K562 (cell line): Measurements from ENCODE around the gene RSPH1. TPM values are rescaled to one million over a fixed set of nuclear protein-coding genes. Genes with fewer than 3 reads are reported as not detected.
A peak's percentile ranks its signal among the peaks of the same experiment; 100 is the strongest.

Experiments used
- ATAC-seq: fragments of 200-7000 bp; cut with Tn5 transposase; 3 replicates; pipeline ENCODE4 v1.9.1; 2020; ENCODE audit warnings: moderate library complexity
- BruUV-seq: library from RNA; stranded (reverse); fragments of 400-500 nt; replicated peaks from 2 replicates; lab custom pipeline; 2021; lab: Mats Ljungman, UMichigan
- CTCF ChIA-PET: fragments of 300-600 bp; formaldehyde crosslinking; extraction: SDS; loops from one replicate; lab custom pipeline; 2021; ENCODE audit warnings: low intra/inter-chr PET ratio; lab: Yijun Ruan, JAX
- POLR2A ChIA-PET: fragments of 300-600, 350-650 bp; sonication (Branson Sonifier 250); formaldehyde crosslinking; extraction: SDS; loops from one replicate; lab custom pipeline; 2021; ENCODE audit warnings: antibody characterized with exemption, inconsistent platforms; lab: Yijun Ruan, JAX
- DNase-seq, 4 experiments: peaks; one replicate each; pipeline versions ENCODE4 v3.0.0 to v3.0.0-alpha.2; 2011 to 2018; ENCODE audit warnings: low spot score in 3 of 4, mixed read lengths in 3 of 4; ENCODE audit errors: extremely low read depth in 1 of 4
- FAIRE-seq: peaks from 2 replicates; lab custom pipeline; 2011; peaks lifted over from hg19 to GRCh38; lab: Jason Lieb, UNC
- H2AFZ ChIP-seq: 2 replicates; pipeline ENCODE4 v1.6.0; 2011; ENCODE audit warnings: low read depth, low read length, control low read depth, inconsistent platforms
- H3K27ac ChIP-seq: fragments of 200-600 bp; 3 replicates; pipeline ENCODE4 v1.8.0; 2011; ENCODE audit warnings: low read depth, mild to moderate bottlenecking, control low read depth, inconsistent platforms, low read length, moderate library complexity, mixed read lengths; ENCODE audit errors: extremely low read depth
- H3K27me3 ChIP-seq, 2 experiments: fragments of 300-600 bp in 1 of 2; 2 replicates in 1 of 2; 3 replicates in 1 of 2; pipeline versions ENCODE4 v1.6.0 to v1.8.0; 2011; ENCODE audit warnings: inconsistent platforms in 2 of 2, low read length in 2 of 2, mild to moderate bottlenecking in 1 of 2, mixed read lengths in 1 of 2, moderate library complexity in 1 of 2; ENCODE audit not compliant: control insufficient read depth in 2 of 2, insufficient read depth in 2 of 2
- H3K36me3 ChIP-seq: fragments of 300-600 bp; 3 replicates; pipeline ENCODE4 v1.8.0; 2011; ENCODE audit warnings: mild to moderate bottlenecking, low read length, inconsistent platforms; ENCODE audit not compliant: control insufficient read depth, insufficient read depth
- H3K4me1 ChIP-seq, 2 experiments: fragments of 200-600 bp in 1 of 2; replicated peaks in 1 of 2; 2 replicates in 1 of 2; 3 replicates in 1 of 2; pipeline versions ENCODE4 v1.5.1 to v1.8.0; 2011; ENCODE audit warnings: inconsistent platforms in 2 of 2, low read length in 2 of 2, mild to moderate bottlenecking in 1 of 2, mixed read lengths in 1 of 2, moderate library complexity in 1 of 2; ENCODE audit not compliant: control insufficient read depth in 2 of 2, insufficient read depth in 2 of 2
- H3K4me2 ChIP-seq: 2 replicates; pipeline ENCODE4 v1.6.1; 2011; ENCODE audit warnings: low read length, control low read depth, inconsistent platforms, mixed read lengths; ENCODE audit not compliant: insufficient read depth
- H3K4me3 ChIP-seq: fragments of 200-600 bp; sonication (generic), shearing (Covaris generic); 2 replicates; pipeline ENCODE4 v1.5.1; 2016; ENCODE audit warnings: control low read depth, inconsistent platforms
- H3K79me2 ChIP-seq: fragments of 200-600 bp; 3 replicates; pipeline ENCODE4 v1.8.0; 2011; ENCODE audit warnings: low read length, inconsistent platforms; ENCODE audit not compliant: control insufficient read depth, insufficient read depth
- H3K9ac ChIP-seq, 2 experiments: 2 replicates each; pipeline versions ENCODE4 v1.6.0 to v1.6.1; 2011; ENCODE audit warnings: low read depth in 2 of 2, low read length in 2 of 2, control low read depth in 1 of 2, inconsistent platforms in 1 of 2, mild to moderate bottlenecking in 1 of 2, mixed read lengths in 1 of 2; ENCODE audit not compliant: insufficient read depth in 1 of 2
- H3K9me1 ChIP-seq: one replicate; pipeline ENCODE4 v1.6.0; 2011; ENCODE audit warnings: inconsistent platforms, mild to moderate bottlenecking, low read length, moderate library complexity; ENCODE audit not compliant: control insufficient read depth, insufficient read depth
- H3K9me3 ChIP-seq: replicated peaks from 2 replicates; pipeline ENCODE4 v1.5.1; 2011; ENCODE audit warnings: low read depth, low read length, inconsistent platforms; ENCODE audit not compliant: control insufficient read depth, insufficient read depth
- H4K20me1 ChIP-seq: replicated peaks from 2 replicates; pipeline ENCODE4 v1.6.1; 2011; ENCODE audit warnings: low read length, inconsistent platforms, mixed read lengths; ENCODE audit not compliant: control insufficient read depth, insufficient read depth
- ATF3 ChIP-seq, 2 experiments: fragments of 450-650 bp in 1 of 2; sonication (generic) in 1 of 2; formaldehyde crosslinking in 1 of 2; IDR thresholded peaks in 1 of 2; conservative IDR thresholded peaks in 1 of 2; 2 replicates each; pipeline versions ENCODE4 v1.6.1 to v1.8.1; 2016 to 2023; ENCODE audit warnings: mild to moderate bottlenecking in 2 of 2, moderate library complexity in 2 of 2, inconsistent platforms in 1 of 2, missing genetic modification reagents in 1 of 2
- BHLHE40 ChIP-seq: IDR thresholded peaks from 2 replicates; pipeline ENCODE4 v1.6.1; 2011; ENCODE audit warnings: low read length, improper control_type of control experiment
- EZH2 ChIP-seq: IDR thresholded peaks from 2 replicates; pipeline ENCODE4 v1.6.1; 2012; ENCODE audit warnings: low read depth, mild to moderate bottlenecking, inconsistent platforms, low read length, borderline replicate concordance
- GABPA ChIP-seq: fragments of 200-800 bp; sonication (Bioruptor generic); conservative IDR thresholded peaks from 2 replicates; pipeline ENCODE4 v1.6.1; 2016; ENCODE audit warnings: low read depth, missing genetic modification characterization, missing compliant biosample characterization
- HOMEZ ChIP-seq: fragments of 250-450 bp; sonication (Bioruptor Pico); IDR thresholded peaks from 2 replicates; pipeline ENCODE4 v1.4.0; 2020; ENCODE audit warnings: mild to moderate bottlenecking, moderate library complexity
- PBX2 ChIP-seq, 2 experiments: IDR thresholded peaks in 1 of 2; conservative IDR thresholded peaks in 1 of 2; 2 replicates each; pipeline ENCODE4 v1.6.1; 2016; ENCODE audit warnings: low read depth in 2 of 2, mild to moderate bottlenecking in 1 of 2, missing compliant biosample characterization in 1 of 2, missing genetic modification characterization in 1 of 2, moderate library complexity in 1 of 2
- TFE3 ChIP-seq: fragments of 450-650 bp; formaldehyde crosslinking; IDR thresholded peaks from 2 replicates; pipeline ENCODE4 v1.4.0; 2020; ENCODE audit warnings: mild to moderate bottlenecking, mixed read lengths
- USF2 ChIP-seq: sonication (generic); formaldehyde crosslinking; IDR thresholded peaks from 2 replicates; pipeline ENCODE4 v1.5.0; 2020; ENCODE audit warnings: missing genetic modification reagents
- WGBS: fragments of 100-300 bp; shearing (Covaris generic); methylation state at CpG from one replicate; pipeline ENCODE4 v1.1.6; 2016; ENCODE audit warnings: low coverage, mixed read lengths; ENCODE audit not compliant: insufficient coverage; ENCODE audit errors: missing lambda C conversion rate; 5-methylcytosine and 5-hydroxymethylcytosine counted together
- in situ Hi-C: fragments of 300-500 bp; cut with MboI; formaldehyde crosslinking; loops from 4 replicates; pipeline ENCODE4 v1.15.0; 2018; ENCODE audit warnings: inconsistent platforms, mixed read lengths
- intact Hi-C: fragments of 100-400 bp; cut with micrococcal nuclease; formaldehyde crosslinking; loops from 2 replicates; pipeline ENCODE4 v1.14.2; 2022
- polyA plus RNA-seq, 8 experiments: library from polyadenylated mRNA; depleted of rRNA in 4 of 8; stranded (reverse) in 5 of 8; unstranded in 3 of 8; fragments of >200 nt; fragmentation: Nextera tagmentation in 2 of 8; fragmentation: Illumina TruSeq in 1 of 8; extraction: Ambion mirVana in 2 of 8; extraction: Trizol in 1 of 8; gene quantifications; 2 replicates each; pipeline versions ENCODE4 v1.2.1 to v1.2.3, GENCODE V29; 2011 to 2014; ENCODE audit warnings: inconsistent platforms in 1 of 8, missing spikeins in 1 of 8
- total RNA-seq, 7 experiments: library from RNA; depleted of rRNA in 6 of 7; stranded (reverse); fragments of >200 nt in 6 of 7; fragmentation: Illumina TruSeq in 2 of 7; extraction: Trizol in 2 of 7; gene quantifications; 2 replicates each; pipeline versions ENCODE4 v1.2.1 to v1.2.3, GENCODE V29; 2011 to 2021; ENCODE audit warnings: low replicate concordance in 1 of 7

The RSPH1 gene
- total and polyA plus RNA-seq, 9 of the 15 experiments (the other 6 are each of a cell fraction or from before 2014, with no cell fraction given), result 0.17 TPM; not detected in 8

- CTCF ChIA-PET, result no interaction called here
- no peaks in the 10 kb centered on the region for H3K9me3 ChIP-seq
- no peak overlapping the region for H3K27ac ChIP-seq
- FAIRE-seq, result no peak
- H4K20me1 ChIP-seq, result peaks cover 12% of the 10 kb centered on the region
- 4% methylated on average over 18 of the region's 18 CpGs for WGBS
- no peaks in the 10 kb centered on the region for H3K79me2 ChIP-seq
- H3K4me3 ChIP-seq, result no peak overlapping the region
- intact Hi-C loops (loop anchor here (10.0 kb wide), 2 partner anchors 168 to 378 kb away; partner anchors contain the start of gene TFF1), in situ Hi-C loops (no loop called here)
- POLR2A ChIA-PET, result no interaction called here
- no peak overlapping the region for H2AFZ ChIP-seq
- H3K4me2 ChIP-seq, result no peak overlapping the region
- H3K9ac ChIP-seq, result no peak overlapping the region
- H3K27me3 ChIP-seq, result peaks cover 66 to 85% of the 10 kb centered on the region in 2 experiments
- DNase-seq, result no peak
- no TSS peak for BruUV-seq
- H3K4me1 ChIP-seq, result peaks cover 0 to 8% of the 10 kb centered on the region in 2 experiments; a peak in 3 of 5 replicates
- no peaks in the 10 kb centered on the region for H3K36me3 ChIP-seq
- no peak for ATAC-seq
- no peaks in the 10 kb centered on the region for H3K9me1 ChIP-seq
- TF ChIP-seq PBX2 (CRISPR knock-in tag; IDR thresholded peaks at IDR 0.05; ENCODE audit: low read depth) (no peak), PBX2 (tag; conservative IDR thresholded peaks at IDR 0.05; ENCODE audit: low read depth) (peak; percentile 77), BHLHE40 (peak; percentile 95), EZH2 (no peak), TFE3 (peak; percentile 92), ATF3 (IDR thresholded peaks at IDR 0.05) (0 out of 2 replicates have a peak, but pooled peaks have one; percentile 58), ATF3 (CRISPR knock-in tag; conservative IDR thresholded peaks at IDR 0.05) (no peak), USF2 (CRISPR knock-in tag) (peak; percentile 87), GABPA (tag) (peak; percentile 37), HOMEZ (CRISPR knock-in tag) (no peak)
Measured at GRCh38 chr21:42532466-42533181, 36.6 kb upstream of the RSPH1 start.
